CD4-positive, alpha-beta T cell treated with Interleukin-6 for 4 hours (primary cell): ENCODE results near the gene LYRM9.
"Not testable (repeated sequence)": the region's sequence is repeated elsewhere in the genome, so short reads cannot be mapped to it uniquely, and the experiment has no call there.

Experiments used
- DNase-seq: peaks from one replicate; pipeline ENCODE4 v3.0.0-alpha.2; 2020; ENCODE audit warnings: mixed read lengths

LYRM9 gene

DNA sequence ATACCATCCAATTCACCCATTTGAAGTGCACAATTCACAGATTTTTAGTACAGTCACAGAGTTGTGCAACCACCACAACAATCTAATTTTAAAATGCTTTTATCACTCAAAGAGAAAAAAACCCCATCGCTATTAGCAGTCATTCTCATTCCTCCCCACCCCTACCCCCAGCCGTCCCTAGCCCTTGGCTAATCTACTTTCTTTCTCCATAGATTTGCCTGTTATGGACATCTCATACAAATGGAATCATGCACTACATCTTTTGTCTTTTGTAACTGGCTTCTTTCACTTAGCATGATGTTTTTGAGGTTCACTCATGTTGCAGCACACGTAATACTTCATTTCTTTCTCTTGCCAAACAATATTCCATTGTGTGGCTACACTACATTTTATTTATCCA is 20.4 kb downstream of the LYRM9 start:
- DNase-seq = no peak

GRCh38 chr17:27871407-27871806 is 21.8 kb downstream of the LYRM9 start:
- no peak for DNase-seq

GRCh38 chr17:27870345-27870744 is 22.8 kb downstream of the LYRM9 start:
- DNase-seq = no peak

DNA sequence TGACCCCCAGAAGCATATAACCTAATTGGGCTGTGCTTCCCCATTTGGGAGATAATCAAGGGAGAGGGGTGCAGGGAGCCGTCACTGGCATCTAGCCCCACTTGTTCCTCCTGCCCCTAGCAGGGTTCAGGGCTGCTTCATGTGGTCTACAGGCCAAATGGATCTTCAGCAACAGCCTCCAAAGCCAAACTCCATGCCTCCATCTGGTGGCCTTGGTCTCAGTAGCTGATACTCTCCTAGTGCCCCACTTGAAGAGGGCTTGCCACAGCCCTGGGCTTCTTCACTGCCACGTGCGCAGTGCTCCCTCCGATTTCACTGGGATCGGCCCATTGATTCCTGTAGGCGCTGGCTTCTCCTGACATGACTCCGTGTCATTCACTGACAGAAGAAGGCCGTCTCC is 24.6 kb downstream of the LYRM9 start:
- DNase-seq = no peak

- DNase-seq = no peak
These were observed 30.3 kb downstream of the LYRM9 start for GRCh38 chr17:27862840-27863239.

DNA sequence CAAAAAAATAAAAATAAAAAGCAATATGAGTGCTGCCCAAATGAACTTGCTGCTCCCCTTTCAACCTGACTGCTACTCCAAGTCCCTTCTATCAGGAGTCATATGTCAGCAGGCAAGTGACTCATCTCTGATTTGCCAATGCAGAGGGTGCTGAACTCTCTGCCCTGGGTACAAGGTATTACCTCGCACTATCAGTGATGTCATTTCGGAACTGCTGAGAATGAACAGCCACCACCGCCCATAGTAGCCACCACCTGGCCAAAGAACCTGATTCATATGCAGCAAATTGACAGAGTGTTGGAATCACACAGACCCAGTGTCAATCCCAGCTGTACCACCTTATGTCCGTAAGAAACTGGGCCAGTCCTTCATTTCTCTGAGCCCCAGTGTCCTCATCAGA is 31.2 kb downstream of the LYRM9 start:
- DNase-seq = no peak

DNA sequence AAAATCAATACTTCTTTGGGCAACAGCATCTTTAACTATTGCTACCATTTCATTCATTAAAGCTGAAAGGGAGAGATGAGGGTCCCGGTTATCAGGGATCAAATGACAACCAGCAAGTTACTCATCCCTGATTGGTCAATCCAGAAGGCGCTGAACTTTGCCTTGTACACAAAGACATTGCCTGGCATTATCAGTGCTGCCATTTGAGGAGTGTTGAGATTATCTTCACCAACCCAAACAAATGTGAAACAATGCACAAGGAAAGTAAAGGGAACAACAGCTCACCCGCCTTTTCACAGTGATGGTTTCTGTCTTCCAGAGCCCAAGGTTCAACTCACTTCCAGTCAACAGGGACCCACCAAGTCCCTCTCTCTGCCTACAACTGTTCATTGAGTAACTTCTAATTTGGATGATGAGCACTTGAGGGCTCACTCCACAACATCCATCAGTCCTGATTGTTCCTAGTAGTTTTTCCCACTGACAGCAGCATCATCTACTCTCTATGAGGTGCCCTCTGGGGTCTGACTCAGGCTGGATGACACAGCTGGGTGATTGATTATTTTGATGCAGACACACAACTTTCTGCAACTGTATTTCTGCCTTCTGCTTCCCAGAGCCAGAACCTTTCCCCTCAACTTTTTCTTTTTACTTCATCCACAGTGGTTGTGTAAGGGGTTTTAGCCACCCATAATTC is 32.0 kb downstream of the LYRM9 start:
- DNase-seq = no peak

DNA sequence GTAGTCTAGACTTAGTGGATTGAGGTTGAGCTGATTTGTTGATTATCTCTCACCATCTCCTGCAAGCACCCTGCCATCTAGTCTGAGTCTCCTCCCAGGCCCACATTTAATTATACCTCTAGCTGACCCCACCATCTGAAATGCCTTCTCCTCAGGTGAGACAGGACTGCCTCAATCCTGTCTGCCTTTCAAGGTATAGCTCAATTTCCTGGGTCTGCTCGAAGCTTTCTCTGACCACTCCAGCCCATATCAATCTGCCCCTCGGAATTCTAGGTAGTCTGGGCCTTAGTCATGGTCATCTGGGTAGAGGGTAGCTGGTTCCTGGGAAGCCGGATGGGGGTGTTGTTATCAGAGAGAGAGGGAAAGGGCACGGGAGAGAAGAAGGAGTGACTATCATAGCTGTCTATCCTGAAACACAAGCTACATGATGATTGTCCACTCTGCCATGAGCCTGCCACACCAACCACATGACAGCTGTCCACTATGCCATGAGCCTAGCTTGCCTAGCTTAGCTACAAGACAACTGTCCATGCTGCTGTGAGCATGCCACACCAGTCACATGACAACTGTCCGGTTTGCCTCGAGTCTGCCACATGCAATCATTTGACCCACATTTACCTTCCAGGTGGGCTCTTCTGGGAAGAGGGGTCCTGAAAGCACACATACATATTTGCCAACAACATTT is 34.4 kb downstream of the LYRM9 start:
- no peak for DNase-seq

DNA sequence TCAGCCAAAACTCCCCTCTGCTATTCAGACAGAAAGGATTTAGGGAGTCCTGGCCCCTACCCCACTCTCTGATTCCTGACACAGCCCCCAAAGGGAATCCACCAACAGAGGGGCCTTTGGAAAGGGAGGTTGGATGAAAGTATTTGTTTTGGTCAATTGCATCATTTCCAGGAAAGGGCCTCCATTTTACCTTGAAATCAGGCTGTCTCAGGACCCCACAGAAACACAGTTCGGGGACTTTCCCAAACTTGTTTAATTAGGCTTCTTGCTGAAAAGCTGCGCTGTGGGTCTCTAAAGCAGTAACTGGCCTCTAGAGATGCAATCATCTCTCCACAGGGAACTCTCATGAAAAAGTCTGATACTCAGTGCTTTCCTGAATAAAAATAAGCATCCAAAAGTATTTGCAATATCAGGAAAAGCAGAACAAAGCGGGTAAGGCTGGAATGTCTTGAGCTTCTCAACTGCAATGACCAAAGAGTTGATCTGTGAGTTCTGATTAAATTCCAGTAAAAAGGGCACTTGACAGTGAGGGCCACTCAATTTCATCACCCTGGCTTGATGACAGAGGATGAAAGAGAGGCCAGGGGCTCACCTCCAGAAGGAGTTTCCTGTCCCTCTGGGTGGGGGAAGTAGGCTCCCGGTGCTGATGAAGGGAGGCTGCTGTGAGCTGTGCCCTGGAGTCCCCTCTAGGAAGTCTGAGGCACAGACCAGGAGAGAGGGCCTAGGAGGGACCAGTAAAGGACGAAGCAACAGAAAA is 36.3 kb downstream of the LYRM9 start:
- no peak for DNase-seq

DNA sequence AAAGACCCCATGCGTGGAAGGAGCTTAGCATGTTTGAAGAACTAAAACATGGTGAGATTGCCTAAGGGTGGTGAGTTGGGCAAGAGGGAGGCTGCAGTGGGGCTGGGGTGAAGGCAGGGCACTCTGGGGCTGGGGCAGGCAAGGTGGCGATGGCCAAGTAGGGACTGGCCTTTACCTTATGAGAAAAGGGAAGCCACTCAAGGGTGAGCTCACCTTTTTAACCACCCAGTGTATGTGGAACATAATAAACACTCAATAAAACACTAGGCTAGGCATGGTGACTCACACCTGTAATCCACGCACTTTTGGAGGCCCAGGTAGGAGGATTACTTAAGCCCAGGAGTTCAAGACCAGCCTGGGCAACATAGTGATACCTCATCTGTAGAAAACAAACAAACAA is 37.7 kb downstream of the LYRM9 start:
- DNase-seq = no peak

DNA sequence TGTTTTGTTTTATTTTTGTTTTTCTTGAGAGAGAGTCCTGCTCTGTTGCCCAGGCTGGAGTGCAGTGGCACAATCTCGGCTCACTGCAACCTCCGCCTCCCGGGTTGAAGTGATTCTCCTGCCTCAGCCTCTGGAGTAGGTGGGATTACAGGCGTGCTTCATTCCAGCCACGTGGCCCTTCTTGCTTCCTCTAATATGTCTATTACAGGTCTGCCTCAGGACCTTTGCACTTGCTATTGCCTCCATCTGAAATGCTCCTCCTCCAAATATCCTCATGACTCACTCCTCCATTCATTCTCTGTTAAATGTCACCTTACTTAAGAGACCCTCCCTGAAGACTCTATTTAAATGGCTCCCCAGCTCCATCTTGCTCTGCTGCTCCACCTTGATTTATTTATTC is 39.0 kb downstream of the LYRM9 start:
- no peak for DNase-seq

- DNase-seq = no peak
These were observed 40.1 kb downstream of the LYRM9 start for GRCh38 chr17:27853091-27853490.

DNA sequence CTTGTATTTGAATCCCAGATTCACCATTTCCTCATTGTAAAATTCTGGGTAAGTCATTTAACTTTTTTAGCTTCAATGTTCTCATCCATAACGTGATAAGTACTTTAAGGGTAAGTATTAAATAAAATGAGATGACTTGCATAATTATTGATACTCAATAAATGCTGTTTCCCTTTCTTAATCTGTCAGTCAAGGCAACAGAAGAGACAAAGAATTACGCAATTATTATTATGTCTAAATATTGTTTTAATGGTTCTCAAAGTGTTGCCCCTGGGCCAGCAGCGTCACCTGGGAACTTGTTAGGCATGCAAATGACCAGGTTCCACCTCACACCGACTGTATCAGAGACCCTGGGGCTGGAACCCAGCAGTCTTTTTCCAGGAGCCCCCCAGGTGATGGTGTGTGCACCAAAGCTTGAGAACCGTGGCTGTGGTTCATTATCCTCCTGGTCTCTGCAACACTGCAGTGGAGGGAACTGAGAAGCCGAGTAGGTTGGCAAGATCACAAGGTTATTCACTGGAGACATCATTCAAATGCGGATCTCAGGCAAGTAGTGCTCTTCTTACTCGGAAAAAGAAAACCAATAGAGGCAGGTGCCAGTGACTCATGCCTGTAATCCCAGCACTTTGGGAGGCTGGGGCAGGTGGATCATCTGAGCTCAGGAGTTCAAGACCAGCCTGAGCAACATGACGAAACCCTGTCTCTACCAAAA is 43.5 kb downstream of the LYRM9 start:
- no peak for DNase-seq

- DNase-seq = no peak
These were observed 44.2 kb downstream of the LYRM9 start for GRCh38 chr17:27848931-27849330.

- DNase-seq = not testable (repeated sequence)
These were observed 46.3 kb downstream of the LYRM9 start for GRCh38 chr17:27846808-27847307.

GRCh38 chr17:27846042-27846655 is 47.0 kb downstream of the LYRM9 start:
- DNase-seq = peak; percentile 53

DNA sequence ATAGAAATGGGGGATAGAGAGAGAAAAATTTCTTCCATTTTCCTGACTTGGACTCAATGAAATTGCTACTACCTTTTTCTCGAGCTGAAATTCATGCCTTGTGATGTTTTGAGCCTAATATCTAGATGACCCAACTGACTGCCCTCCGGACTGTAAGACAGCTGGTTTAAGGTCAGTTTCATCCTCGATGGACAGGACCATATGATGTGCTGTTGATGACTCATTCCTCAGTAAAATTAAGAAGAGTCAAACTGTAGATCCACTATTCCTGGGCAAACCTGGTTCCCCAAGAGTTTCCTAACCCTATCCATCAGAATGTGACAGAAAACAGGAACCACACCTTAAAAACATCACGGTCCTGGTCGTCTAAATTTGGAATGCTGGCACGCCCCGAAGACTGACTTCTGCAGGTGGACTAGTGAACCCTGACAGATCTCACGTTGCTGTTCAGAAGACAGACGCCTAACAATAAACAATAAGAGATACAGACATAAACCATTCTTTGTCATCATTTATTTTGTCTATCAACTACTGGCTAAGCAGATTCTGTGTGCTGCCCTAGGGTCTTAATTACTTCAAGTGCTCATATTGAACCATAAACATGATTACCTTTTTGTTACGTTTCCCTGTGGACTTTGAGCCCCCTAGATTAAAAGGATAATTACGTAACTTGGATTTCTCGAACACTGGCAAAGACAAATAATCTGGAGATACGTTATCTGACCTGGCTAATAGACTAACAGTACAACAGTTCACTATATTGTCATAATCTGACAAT is 47.7 kb downstream of the LYRM9 start:
- DNase-seq = no peak

DNA sequence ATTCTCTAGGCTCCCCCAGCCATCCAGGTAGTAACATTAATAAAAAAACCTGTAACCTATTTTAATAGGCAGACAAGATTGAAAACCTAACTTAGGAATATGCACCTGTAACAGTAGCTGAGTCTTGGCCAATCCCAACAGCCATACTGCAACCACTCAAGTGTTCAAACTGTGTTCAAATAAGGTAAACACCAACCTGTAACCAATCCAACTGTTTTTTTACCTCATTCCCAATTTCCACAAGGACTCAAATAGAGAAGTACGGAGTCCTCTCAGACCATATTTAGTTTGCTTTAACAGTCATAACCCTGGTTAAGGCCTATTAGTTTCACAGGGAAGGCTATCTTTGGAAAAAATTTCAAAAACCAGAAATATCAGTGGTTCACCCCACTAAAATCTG is 52.5 kb downstream of the LYRM9 start:
- no peak for DNase-seq

- DNase-seq = not testable (repeated sequence)
These were observed 52.8 kb downstream of the LYRM9 start for GRCh38 chr17:27840406-27840678.

DNA sequence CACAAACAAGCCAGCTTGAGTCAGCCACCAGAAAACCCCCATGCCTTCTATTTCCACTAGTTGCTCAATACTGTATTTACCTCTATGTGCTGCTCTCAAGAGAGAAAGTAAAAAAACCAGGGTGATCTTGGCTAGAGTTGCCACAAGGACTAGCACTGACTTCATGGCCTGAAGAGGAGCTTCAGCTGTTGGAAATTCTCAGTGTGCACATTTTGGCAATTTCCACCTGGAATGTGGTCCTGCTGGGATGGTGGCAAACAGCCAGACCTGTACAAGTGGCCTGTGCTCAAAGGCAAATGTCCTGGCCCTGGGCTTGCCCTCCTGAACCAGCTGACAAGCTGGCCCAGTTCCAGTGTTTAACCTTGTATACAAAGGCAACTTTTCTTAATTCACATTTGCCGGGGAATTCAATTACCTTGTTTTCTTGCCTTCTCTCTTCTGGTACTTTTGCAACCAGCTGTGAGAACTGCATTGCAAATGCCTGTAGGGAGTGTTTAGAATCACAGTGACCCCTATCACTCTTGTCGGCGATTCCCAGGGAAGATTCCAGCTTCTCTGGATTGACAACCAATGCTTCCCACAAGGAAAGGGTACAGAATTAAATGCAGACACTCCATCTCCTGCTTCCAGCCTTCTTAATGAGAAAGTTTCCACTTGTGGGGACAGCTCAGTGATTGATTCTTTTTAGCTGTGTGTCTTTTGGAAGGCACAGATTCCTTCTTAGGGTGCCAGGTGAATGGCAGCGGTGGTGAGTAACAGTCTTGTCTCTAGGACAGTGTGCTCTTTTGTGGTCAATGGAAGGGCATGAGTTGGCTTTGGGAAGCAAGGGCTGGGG is 53.4 kb downstream of the LYRM9 start:
- not testable (repeated sequence) for DNase-seq

DNA sequence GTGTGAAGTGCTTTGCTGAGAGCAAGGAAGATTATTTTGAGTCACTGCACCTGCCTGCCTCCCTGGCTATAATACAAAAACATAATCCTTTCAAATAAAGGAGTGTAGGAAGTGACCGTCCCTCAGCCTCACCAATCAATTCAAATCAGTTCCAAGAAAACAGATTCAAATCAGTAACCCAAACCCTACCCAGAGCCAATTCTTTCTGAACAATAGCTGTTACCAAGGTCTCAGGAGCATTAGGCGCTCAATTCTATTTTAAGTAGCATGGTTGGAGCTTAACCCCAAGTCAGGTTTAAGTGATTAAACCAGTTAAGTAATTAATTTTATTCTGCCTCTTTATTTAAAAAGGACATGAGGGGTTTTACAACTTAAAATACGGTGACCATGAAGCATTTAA is 54.6 kb downstream of the LYRM9 start:
- not testable (repeated sequence) for DNase-seq
